Esophagus muscularis mucosa (tissue), 4 donors: ENCODE measurements around the gene GAPVD1. TPM values are rescaled to one million over a fixed set of nuclear protein-coding genes. Genes with fewer than 3 reads are reported as not detected.

Source experiments
- DNase-seq: peaks from one replicate; pipeline ENCODE4 v3.0.0-alpha.2; 2017; ENCODE audit errors: extremely low spot score
- H3K27ac ChIP-seq, 4 donors: fragments of 200-600 bp; sonication (generic); replicated peaks in 1 of 4; 1 replicate in 3 of 4; 2 replicates in 1 of 4; pipeline ENCODE4 v1.5.1; 2016 to 2019; ENCODE audit warnings: mild to moderate bottlenecking in 1 of 4
- H3K27me3 ChIP-seq, 4 donors: fragments of 200-600 bp; sonication (generic); one replicate each; pipeline versions ENCODE4 v1.5.1 to v1.6.0; 2016 to 2019
- H3K36me3 ChIP-seq, 4 donors: fragments of 200-600 bp; sonication (generic); one replicate each; pipeline ENCODE4 v1.5.1; 2016 to 2019
- H3K4me1 ChIP-seq, 4 donors: fragments of 200-600 bp; sonication (generic); one replicate each; pipeline ENCODE4 v1.5.1; 2016 to 2019
- H3K4me3 ChIP-seq, 4 donors: fragments of 200-600 bp; sonication (generic); 1 replicate in 2 of 4; 2 replicates in 2 of 4; pipeline ENCODE4 v1.5.1; 2016 to 2019; ENCODE audit warnings: mild to moderate bottlenecking in 4 of 4, moderate library complexity in 1 of 4
- H3K9me3 ChIP-seq, 4 donors: fragments of 200-600 bp; sonication (generic); 1 replicate in 3 of 4; 2 replicates in 1 of 4; pipeline ENCODE4 v1.5.1; 2016 to 2019
- CTCF ChIP-seq, 3 experiments: fragments of 200-600 bp in 2 of 3; fragments of 450-650 bp in 1 of 3; sonication (generic) in 2 of 3; IDR thresholded peaks; one replicate each; pipeline ENCODE4 v1.5.1; 2017 to 2019; ENCODE audit warnings: antibody characterized with exemption in 3 of 3, mild to moderate bottlenecking in 2 of 3, moderate library complexity in 1 of 3
- EP300 ChIP-seq: sonication (generic); formaldehyde crosslinking; IDR thresholded peaks from one replicate; pipeline ENCODE4 v1.6.1; 2017; ENCODE audit warnings: antibody characterized with exemption
- POLR2A ChIP-seq: fragments of 450-650 bp; IDR thresholded peaks from one replicate; pipeline ENCODE4 v1.6.1; 2017; ENCODE audit warnings: antibody characterized with exemption, moderate library complexity, mild to moderate bottlenecking, low read depth
- POLR2AphosphoS5 ChIP-seq, 2 donors: sonication (generic); formaldehyde crosslinking; IDR thresholded peaks; one replicate each; pipeline ENCODE4 v1.6.1; 2017; ENCODE audit warnings: antibody characterized with exemption in 2 of 2
- WGBS: methylation state at CpG from one replicate; pipeline ENCODE4 v1.1.5; 2018; 5-methylcytosine and 5-hydroxymethylcytosine counted together
- intact Hi-C: fragments of 100-400 bp; cut with DNase I; formaldehyde crosslinking; loops from one replicate; pipeline ENCODE4 v1.15.1; 2023
- total RNA-seq, 4 donors: library from RNA; depleted of rRNA; stranded (reverse); fragments of >200 nt; gene quantifications; one replicate each; pipeline versions ENCODE4 v1.1.0 to v1.2.1, GENCODE V29; 2016

GAPVD1 gene
- total RNA-seq, 4 donors from 2014 or later = 39.0 to 58.6 (median 45.2) TPM

GRCh38 chr9:125343518-125344275, 82.1 kb downstream of the GAPVD1 start:
- Histone ChIP-seq H3K4me3 (no peak overlapping the region), H3K27ac (no peak overlapping the region), H3K36me3 (peaks cover 33 to 90% (median 64%) of the 10 kb centered on the region in 4 donors), H3K9me3 (no peaks in the 10 kb centered on the region), H3K27me3 (no peaks in the 10 kb centered on the region), H3K4me1 (peaks cover 0 to 9% (median 3%) of the 10 kb centered on the region in 4 donors)
- TF ChIP-seq EP300 (no peak), POLR2AphosphoS5 (IDR thresholded peaks at IDR 0.05) (no peak), POLR2A (no peak), CTCF (IDR thresholded peaks at IDR 0.05) (no peak)
- intact Hi-C loops = no loop called here
- no peak for DNase-seq
- 56% methylated on average over 3 of the region's 3 CpGs for WGBS

GRCh38 chr9:125346080-125346732, 84.6 kb downstream of the GAPVD1 start:
- no peaks in the 10 kb centered on the region for H3K27me3 ChIP-seq
- H3K36me3 ChIP-seq = peaks cover 52 to 93% (median 76%) of the 10 kb centered on the region in 4 donors
- H3K4me1 ChIP-seq = peaks cover 0 to 9% (median 3%) of the 10 kb centered on the region in 4 donors
- H3K9me3 ChIP-seq = no peaks in the 10 kb centered on the region
- no peak for TF ChIP-seq CTCF (IDR thresholded peaks at IDR 0.05)
- TF ChIP-seq EP300 = no peak
- TF ChIP-seq POLR2AphosphoS5 (IDR thresholded peaks at IDR 0.05) = no peak
- no peak for TF ChIP-seq POLR2A
- intact Hi-C loops = no loop called here
- no peak overlapping the region for H3K27ac ChIP-seq
- no peak overlapping the region for H3K4me3 ChIP-seq
- WGBS = 87% methylated on average over 3 of the region's 3 CpGs
- no peak for DNase-seq

GRCh38 chr9:125355601-125356000, 94.0 kb downstream of the GAPVD1 start:
- intact Hi-C loops = no loop called here
- Histone ChIP-seq H3K27ac (no peak overlapping the region), H3K9me3 (no peaks in the 10 kb centered on the region), H3K4me3 (no peak overlapping the region), H3K36me3 (peaks cover 63 to 100% (median 96%) of the 10 kb centered on the region in 4 donors), H3K27me3 (no peaks in the 10 kb centered on the region), H3K4me1 (no peaks in the 10 kb centered on the region)
- no peak for TF ChIP-seq POLR2AphosphoS5 (IDR thresholded peaks at IDR 0.05)
- TF ChIP-seq EP300 = no peak
- no peak for TF ChIP-seq CTCF (IDR thresholded peaks at IDR 0.05)
- TF ChIP-seq POLR2A = no peak
- 95% methylated on average over 11 of the region's 11 CpGs for WGBS
- no peak for DNase-seq

- 90% methylated on average over 3 of the region's 3 CpGs for WGBS
- Histone ChIP-seq H3K27me3 (no peaks in the 10 kb centered on the region), H3K27ac (no peak overlapping the region), H3K36me3 (peaks cover 63 to 100% (median 96%) of the 10 kb centered on the region in 4 donors), H3K4me3 (no peak overlapping the region), H3K4me1 (no peaks in the 10 kb centered on the region), H3K9me3 (no peaks in the 10 kb centered on the region)
- no peak for TF ChIP-seq EP300
- no peak for TF ChIP-seq POLR2A
- no peak for TF ChIP-seq CTCF (IDR thresholded peaks at IDR 0.05)
- no peak for TF ChIP-seq POLR2AphosphoS5 (IDR thresholded peaks at IDR 0.05)
- DNase-seq = no peak
- intact Hi-C loops = no loop called here
Measured at GRCh38 chr9:125356032-125356431, 94.4 kb downstream of the GAPVD1 start.
